ENCODE measurements around the gene CCDC74B.
"Not testable (repeated sequence)": the region's sequence is repeated elsewhere in the genome, so short reads cannot be mapped to it uniquely, and the experiment has no call there.

Gene CCDC74B

GRCh38 chr2:130145006-130145414 lies at the start of gene CCDC74B:
CCDC74B (minus strand) TSS chr2:130145112; CDS start chr2:130144996, 116 bp downstream.
- in situ Hi-C loops (cut with MboI; ENCODE audit: low sequenced_read_pairs) = not testable (repeated sequence)

- in situ Hi-C loops (cut with MboI; ENCODE audit: low sequenced_read_pairs) = loop anchor here (25.0 kb wide), 1 partner anchor 143 kb away; the partner anchor contains the start of gene IMP4
Observed at GRCh38 chr2:130193824-130194223, 48.9 kb upstream of the CCDC74B start.

- in situ Hi-C loops (cut with MboI; ENCODE audit: low sequenced_read_pairs) = loop anchor here (25.0 kb wide), 1 partner anchor 145 kb away; the partner anchor contains the start of gene IMP4
Observed at GRCh38 chr2:130192451-130192850, 47.5 kb upstream of the CCDC74B start.

GRCh38 chr2:130191319-130191718 lies 46.4 kb upstream of the CCDC74B start:
- in situ Hi-C loops (cut with MboI; ENCODE audit: low sequenced_read_pairs) = loop anchor here (25.0 kb wide), 1 partner anchor 146 kb away; the partner anchor contains the start of gene IMP4

- in situ Hi-C loops (cut with MboI; ENCODE audit: low sequenced_read_pairs) = loop anchor here (25.0 kb wide), 1 partner anchor 147 kb away; the partner anchor contains the start of gene IMP4
Observed at GRCh38 chr2:130190237-130190636, 45.3 kb upstream of the CCDC74B start.

- in situ Hi-C loops (cut with MboI; ENCODE audit: low sequenced_read_pairs) = loop anchor here (25.0 kb wide), 1 partner anchor 148 kb away; the partner anchor contains the start of gene IMP4
Observed at GRCh38 chr2:130188958-130189357, 44.0 kb upstream of the CCDC74B start.

GRCh38 chr2:130187859-130188792 lies 43.2 kb upstream of the CCDC74B start:
- in situ Hi-C loops (cut with MboI; ENCODE audit: low sequenced_read_pairs) = loop anchor here (25.0 kb wide), 1 partner anchor 149 kb away; the partner anchor contains the start of gene IMP4

GRCh38 chr2:130187268-130187667 lies 42.4 kb upstream of the CCDC74B start:
- in situ Hi-C loops (cut with MboI; ENCODE audit: low sequenced_read_pairs) = loop anchor here (25.0 kb wide), 1 partner anchor 150 kb away; the partner anchor contains the start of gene IMP4

- in situ Hi-C loops (cut with MboI; ENCODE audit: low sequenced_read_pairs) = loop anchor here (25.0 kb wide), 1 partner anchor 151 kb away; the partner anchor contains the start of gene IMP4
Observed at GRCh38 chr2:130186391-130186790, 41.5 kb upstream of the CCDC74B start.

- in situ Hi-C loops (cut with MboI; ENCODE audit: low sequenced_read_pairs) = loop anchor here (25.0 kb wide), 1 partner anchor 151 kb away; the partner anchor contains the start of gene IMP4
Observed at GRCh38 chr2:130185896-130186295, 41.0 kb upstream of the CCDC74B start.

- in situ Hi-C loops (cut with MboI; ENCODE audit: low sequenced_read_pairs) = loop anchor here (25.0 kb wide), 1 partner anchor 152 kb away; the partner anchor contains the start of gene IMP4
Observed at GRCh38 chr2:130185436-130185835, 40.5 kb upstream of the CCDC74B start.

- in situ Hi-C loops (cut with MboI; ENCODE audit: low sequenced_read_pairs) = loop anchor here (25.0 kb wide), 1 partner anchor 154 kb away; the partner anchor contains the start of gene IMP4
Observed at GRCh38 chr2:130183512-130184373, 38.8 kb upstream of the CCDC74B start.

- in situ Hi-C loops (cut with MboI; ENCODE audit: low sequenced_read_pairs) = loop anchor here (25.0 kb wide), 1 partner anchor 154 kb away; the partner anchor contains the start of gene IMP4
Observed at GRCh38 chr2:130182826-130183511, 38.1 kb upstream of the CCDC74B start.

GRCh38 chr2:130181880-130182682 lies 37.2 kb upstream of the CCDC74B start, which contains the start of gene MZT2B:
MZT2B (plus strand) TSS chr2:130182262; CDS start chr2:130182283, 21 bp downstream.
- in situ Hi-C loops (cut with MboI; ENCODE audit: low sequenced_read_pairs) = loop anchor here (25.0 kb wide), 1 partner anchor 155 kb away; the partner anchor contains the start of gene IMP4

- in situ Hi-C loops (cut with MboI; ENCODE audit: low sequenced_read_pairs) = loop anchor here (25.0 kb wide), 1 partner anchor 156 kb away; the partner anchor contains the start of gene IMP4
Observed at GRCh38 chr2:130181325-130181879, 36.5 kb upstream of the CCDC74B start, which contains the start of gene SMPD4. SMPD4 (minus strand) TSS chr2:130181602; CDS start chr2:130176592, 5,010 bp downstream.

- in situ Hi-C loops (cut with MboI; ENCODE audit: low sequenced_read_pairs) = loop anchor here (25.0 kb wide), 1 partner anchor 157 kb away; the partner anchor contains the start of gene IMP4
Observed at GRCh38 chr2:130180404-130181324, 35.8 kb upstream of the CCDC74B start.

- in situ Hi-C loops (cut with MboI; ENCODE audit: low sequenced_read_pairs) = loop anchor here (25.0 kb wide), 1 partner anchor 162 kb away; the partner anchor contains the start of gene IMP4
Observed at GRCh38 chr2:130174866-130175265, 30.0 kb upstream of the CCDC74B start.

Data from HL-60/S4 treated with retinoic acid at 250 ng/mL for 4 days and 3 days (cell line).